ENCODE results near the gene KATNB1. TPM values are rescaled to one million over a fixed set of nuclear protein-coding genes. Genes with fewer than 3 reads are reported as not detected.

Gene KATNB1
- polyA plus RNA-seq, 1 donor from 2014 or later = 57.9 TPM

GRCh38 chr16:57688987-57689761 is 46.4 kb upstream of the KATNB1 start:
- Histone ChIP-seq H3K36me3 (ENCODE audit: insufficient read depth, low read length) (no peaks in the 10 kb centered on the region), H3K4me2 (ENCODE audit: low read length) (no peak overlapping the region), H3F3A (ENCODE audit: insufficient read depth, low read length, poor library complexity, severe bottlenecking) (no peaks in the 10 kb centered on the region), H3K4me3 (ENCODE audit: low read length) (no peak overlapping the region), H3K9ac (ENCODE audit: low read length) (no peak overlapping the region), H4K20me1 (ENCODE audit: insufficient read depth) (no peaks in the 10 kb centered on the region), H3K9me2 (ENCODE audit: insufficient read depth, low read length) (no peaks in the 10 kb centered on the region), H3K79me2 (replicated peaks; ENCODE audit: insufficient read depth, low read length) (no peaks in the 10 kb centered on the region), H2AFZ (ENCODE audit: low read depth, low read length) (no peak overlapping the region), H3K27ac (ENCODE audit: low read length) (no peak overlapping the region), H3K9me3 (ENCODE audit: low read length) (no peaks in the 10 kb centered on the region), H3K27me3 (ENCODE audit: insufficient read depth, low read depth, low read length) (no peaks in the 10 kb centered on the region)
- no peak for TF ChIP-seq EZH2 (IDR thresholded peaks at IDR 0.05; ENCODE audit: borderline replicate concordance, insufficient read depth, low read length, poor library complexity, severe bottlenecking)
- TF ChIP-seq POLR2AphosphoS5 (IDR thresholded peaks at IDR 0.05) = no peak
- no peak for TF ChIP-seq TAF1 (IDR thresholded peaks at IDR 0.05; ENCODE audit: low read depth)
- TF ChIP-seq EP300 (conservative IDR thresholded peaks at IDR 0.05; ENCODE audit: poor library complexity, severe bottlenecking) = no peak
- TF ChIP-seq RAD21 (conservative IDR thresholded peaks at IDR 0.05) = no peak
- TF ChIP-seq MXI1 (conservative IDR thresholded peaks at IDR 0.05; ENCODE audit: poor library complexity, severe bottlenecking) = no peak
- no peak for TF ChIP-seq SMC3 (conservative IDR thresholded peaks at IDR 0.05; ENCODE audit: poor library complexity)
- no peak for TF ChIP-seq CTCF (IDR thresholded peaks at IDR 0.05; ENCODE audit: poor library complexity, severe bottlenecking)
- TF ChIP-seq, protein P1, sequence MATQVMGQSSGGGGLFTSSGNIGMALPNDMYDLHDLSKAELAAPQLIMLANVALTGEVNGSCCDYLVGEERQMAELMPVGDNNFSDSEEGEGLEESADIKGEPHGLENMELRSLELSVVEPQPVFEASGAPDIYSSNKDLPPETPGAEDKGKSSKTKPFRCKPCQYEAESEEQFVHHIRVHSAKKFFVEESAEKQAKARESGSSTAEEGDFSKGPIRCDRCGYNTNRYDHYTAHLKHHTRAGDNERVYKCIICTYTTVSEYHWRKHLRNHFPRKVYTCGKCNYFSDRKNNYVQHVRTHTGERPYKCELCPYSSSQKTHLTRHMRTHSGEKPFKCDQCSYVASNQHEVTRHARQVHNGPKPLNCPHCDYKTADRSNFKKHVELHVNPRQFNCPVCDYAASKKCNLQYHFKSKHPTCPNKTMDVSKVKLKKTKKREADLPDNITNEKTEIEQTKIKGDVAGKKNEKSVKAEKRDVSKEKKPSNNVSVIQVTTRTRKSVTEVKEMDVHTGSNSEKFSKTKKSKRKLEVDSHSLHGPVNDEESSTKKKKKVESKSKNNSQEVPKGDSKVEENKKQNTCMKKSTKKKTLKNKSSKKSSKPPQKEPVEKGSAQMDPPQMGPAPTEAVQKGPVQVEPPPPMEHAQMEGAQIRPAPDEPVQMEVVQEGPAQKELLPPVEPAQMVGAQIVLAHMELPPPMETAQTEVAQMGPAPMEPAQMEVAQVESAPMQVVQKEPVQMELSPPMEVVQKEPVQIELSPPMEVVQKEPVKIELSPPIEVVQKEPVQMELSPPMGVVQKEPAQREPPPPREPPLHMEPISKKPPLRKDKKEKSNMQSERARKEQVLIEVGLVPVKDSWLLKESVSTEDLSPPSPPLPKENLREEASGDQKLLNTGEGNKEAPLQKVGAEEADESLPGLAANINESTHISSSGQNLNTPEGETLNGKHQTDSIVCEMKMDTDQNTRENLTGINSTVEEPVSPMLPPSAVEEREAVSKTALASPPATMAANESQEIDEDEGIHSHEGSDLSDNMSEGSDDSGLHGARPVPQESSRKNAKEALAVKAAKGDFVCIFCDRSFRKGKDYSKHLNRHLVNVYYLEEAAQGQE (IDR thresholded peaks at IDR 0.05; ENCODE audit: borderline replicate concordance) = no peak

DNA sequence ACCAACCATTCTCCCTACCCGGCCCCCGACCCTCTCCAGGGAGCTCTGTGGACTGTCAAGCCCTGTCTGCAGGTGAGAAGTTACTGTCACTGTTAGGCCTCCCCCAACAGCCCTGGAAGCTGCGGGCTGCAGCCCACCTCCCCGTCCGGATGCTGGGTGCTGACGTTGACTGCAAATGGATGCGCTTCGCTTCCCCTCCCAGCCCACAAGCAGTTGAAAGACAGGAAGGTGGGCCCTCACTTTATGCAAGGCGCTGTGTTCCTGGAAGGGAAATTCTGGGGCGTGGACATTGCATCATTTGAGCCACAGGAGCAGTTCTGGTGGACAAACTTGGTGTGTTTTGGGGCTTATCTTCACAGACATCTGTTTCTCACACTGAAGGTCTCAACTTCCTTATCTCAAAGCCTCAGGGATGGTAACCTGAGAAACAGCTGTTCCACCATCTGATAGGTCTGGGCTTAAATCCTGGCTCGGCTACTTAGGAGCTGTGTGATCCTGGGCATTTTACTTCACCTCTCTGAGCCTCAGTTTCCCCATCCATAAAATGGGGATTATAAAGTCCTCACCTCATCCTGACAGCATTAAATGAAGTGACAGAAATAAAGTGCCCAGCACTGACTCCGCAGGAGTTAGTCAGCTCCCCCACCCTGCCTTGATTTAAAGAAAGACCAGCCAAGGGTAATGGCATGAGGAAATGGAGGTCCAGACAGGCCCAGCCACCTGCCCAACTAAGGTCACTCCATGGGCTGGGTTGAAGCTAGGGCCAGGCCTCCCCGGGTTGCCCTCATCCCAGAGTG is 45.6 kb upstream of the KATNB1 start:
- Histone ChIP-seq H3K79me2 (replicated peaks; ENCODE audit: insufficient read depth, low read length) (no peaks in the 10 kb centered on the region), H3K4me3 (ENCODE audit: low read length) (no peak overlapping the region), H3K27ac (ENCODE audit: low read length) (no peak overlapping the region), H3K36me3 (ENCODE audit: insufficient read depth, low read length) (no peaks in the 10 kb centered on the region), H3K9ac (ENCODE audit: low read length) (no peak overlapping the region), H3K27me3 (ENCODE audit: insufficient read depth, low read depth, low read length) (no peaks in the 10 kb centered on the region), H3K9me2 (ENCODE audit: insufficient read depth, low read length) (no peaks in the 10 kb centered on the region), H3K9me3 (ENCODE audit: low read length) (no peaks in the 10 kb centered on the region), H3K4me2 (ENCODE audit: low read length) (no peak overlapping the region), H3F3A (ENCODE audit: insufficient read depth, low read length, poor library complexity, severe bottlenecking) (no peaks in the 10 kb centered on the region), H4K20me1 (ENCODE audit: insufficient read depth) (no peaks in the 10 kb centered on the region), H2AFZ (ENCODE audit: low read depth, low read length) (no peak overlapping the region)
- TF ChIP-seq TAF1 (IDR thresholded peaks at IDR 0.05; ENCODE audit: low read depth) (no peak), RAD21 (conservative IDR thresholded peaks at IDR 0.05) (no peak), POLR2AphosphoS5 (IDR thresholded peaks at IDR 0.05) (no peak), EP300 (conservative IDR thresholded peaks at IDR 0.05; ENCODE audit: poor library complexity, severe bottlenecking) (no peak), MXI1 (conservative IDR thresholded peaks at IDR 0.05; ENCODE audit: poor library complexity, severe bottlenecking) (no peak), CTCF (IDR thresholded peaks at IDR 0.05; ENCODE audit: poor library complexity, severe bottlenecking) (no peak), EZH2 (IDR thresholded peaks at IDR 0.05; ENCODE audit: borderline replicate concordance, insufficient read depth, low read length, poor library complexity, severe bottlenecking) (no peak), SMC3 (conservative IDR thresholded peaks at IDR 0.05; ENCODE audit: poor library complexity) (no peak)
- TF ChIP-seq, protein P1 (IDR thresholded peaks at IDR 0.05; ENCODE audit: borderline replicate concordance) = no peak

Data from neural cell (in vitro differentiated cells).